GDM1 (cell line): ENCODE measurements around the gene PLD3.

Experiments used
- DNase-seq: peaks from one replicate; lab custom pipeline; 2025; lab: John Stamatoyannopoulos, UW

PLD3 gene

GRCh38 chr19:40414542-40415535 lies 66.3 kb downstream of the PLD3 start:
- DNase-seq = no peak

GRCh38 chr19:40415768-40416167 lies 67.3 kb downstream of the PLD3 start:
- no peak for DNase-seq

GRCh38 chr19:40416918-40417642 lies 68.6 kb downstream of the PLD3 start:
- DNase-seq = peak; percentile 89

GRCh38 chr19:40417643-40417981 lies 69.1 kb downstream of the PLD3 start:
- no peak for DNase-seq

- no peak for DNase-seq
Observed at GRCh38 chr19:40418040-40418439, 69.5 kb downstream of the PLD3 start.

GRCh38 chr19:40419066-40419612 lies 70.6 kb downstream of the PLD3 start:
- no peak for DNase-seq

- DNase-seq = no peak
Observed at GRCh38 chr19:40419780-40420179, 71.3 kb downstream of the PLD3 start.

GRCh38 chr19:40420451-40420765 lies 71.9 kb downstream of the PLD3 start:
- DNase-seq = no peak

- DNase-seq = peak; percentile 80
Observed at GRCh38 chr19:40420766-40421765, 72.6 kb downstream of the PLD3 start.

- DNase-seq = no peak
Observed at GRCh38 chr19:40421993-40422747, 73.7 kb downstream of the PLD3 start.

GRCh38 chr19:40422748-40423566 lies 74.5 kb downstream of the PLD3 start:
- DNase-seq = no peak

GRCh38 chr19:40423938-40424337 lies 75.4 kb downstream of the PLD3 start:
- DNase-seq = no peak

- no peak for DNase-seq
Observed at GRCh38 chr19:40424637-40425449, 76.3 kb downstream of the PLD3 start.

- peak; percentile 99 for DNase-seq
Observed at GRCh38 chr19:40425450-40426287, 77.2 kb downstream of the PLD3 start, which contains the start of gene SERTAD1. TSS of gene SERTAD1 (minus strand) at chr19:40425992. CDS start at chr19:40423546, 2,446 bp downstream.
